NCI-H1105 treated with DMSO at 0.1 percent for 48 hours (cell line): ENCODE data around the gene ERGIC2.
"Not testable (repeated sequence)": the region's sequence is repeated elsewhere in the genome, so short reads cannot be mapped to it uniquely, and the experiment has no call there.

Experiments
- DNase-seq: peaks from one replicate; lab custom pipeline; 2025; lab: John Stamatoyannopoulos, UW

ERGIC2 gene, protein sequence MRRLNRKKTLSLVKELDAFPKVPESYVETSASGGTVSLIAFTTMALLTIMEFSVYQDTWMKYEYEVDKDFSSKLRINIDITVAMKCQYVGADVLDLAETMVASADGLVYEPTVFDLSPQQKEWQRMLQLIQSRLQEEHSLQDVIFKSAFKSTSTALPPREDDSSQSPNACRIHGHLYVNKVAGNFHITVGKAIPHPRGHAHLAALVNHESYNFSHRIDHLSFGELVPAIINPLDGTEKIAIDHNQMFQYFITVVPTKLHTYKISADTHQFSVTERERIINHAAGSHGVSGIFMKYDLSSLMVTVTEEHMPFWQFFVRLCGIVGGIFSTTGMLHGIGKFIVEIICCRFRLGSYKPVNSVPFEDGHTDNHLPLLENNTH

DNA sequence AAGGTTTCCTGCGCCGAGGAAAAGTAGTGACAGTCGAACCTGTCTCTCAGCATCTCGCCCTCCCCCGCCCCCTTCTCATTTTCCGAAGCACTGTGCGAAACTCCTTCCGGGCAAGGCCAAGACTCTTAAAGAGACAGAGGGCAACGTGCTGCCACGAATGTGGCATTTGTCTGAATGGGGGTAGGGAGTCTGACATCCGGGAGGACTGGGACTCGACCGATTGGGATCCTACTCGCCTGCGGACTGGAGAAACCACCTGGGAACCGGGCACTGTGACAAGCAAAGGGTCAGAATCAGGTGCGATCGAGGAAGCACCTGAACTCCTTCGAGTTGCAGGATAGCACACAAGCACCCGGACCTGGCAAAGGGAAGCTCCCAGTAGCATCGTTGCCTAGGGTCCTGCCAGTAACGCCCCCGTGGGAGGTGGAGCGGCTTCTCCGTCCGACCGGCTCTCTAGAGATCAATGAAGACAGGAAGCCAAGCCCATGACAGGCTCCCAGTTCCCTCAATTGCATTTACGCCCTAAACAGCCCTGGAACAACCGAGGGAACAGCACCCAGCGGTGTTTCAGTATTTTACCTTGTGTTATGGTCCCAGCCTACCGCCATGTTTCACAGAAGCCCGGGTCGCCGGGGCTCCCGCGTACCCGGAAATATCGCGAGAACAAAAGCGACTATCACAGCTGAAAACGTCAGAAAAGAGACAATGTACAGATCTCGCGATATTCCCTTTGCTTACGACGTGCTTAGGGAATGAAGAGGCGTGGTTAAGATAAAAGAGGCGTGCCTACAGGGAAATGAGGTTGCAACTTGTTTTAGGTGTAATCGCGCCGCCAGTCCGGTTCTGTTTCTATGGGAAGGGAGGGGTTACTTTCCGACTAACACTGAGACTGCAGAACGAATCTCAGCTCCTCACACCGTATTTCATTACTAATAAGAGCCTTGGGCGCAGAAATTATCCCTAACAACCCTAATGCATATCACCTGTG lies at the start of gene ERGIC2:
ERGIC2 (minus strand) TSS at position 637 of the 988 bp plus-strand sequence. CDS start 9,539 bp downstream, outside the sequence.
- DNase-seq: peak; percentile 100

DNA sequence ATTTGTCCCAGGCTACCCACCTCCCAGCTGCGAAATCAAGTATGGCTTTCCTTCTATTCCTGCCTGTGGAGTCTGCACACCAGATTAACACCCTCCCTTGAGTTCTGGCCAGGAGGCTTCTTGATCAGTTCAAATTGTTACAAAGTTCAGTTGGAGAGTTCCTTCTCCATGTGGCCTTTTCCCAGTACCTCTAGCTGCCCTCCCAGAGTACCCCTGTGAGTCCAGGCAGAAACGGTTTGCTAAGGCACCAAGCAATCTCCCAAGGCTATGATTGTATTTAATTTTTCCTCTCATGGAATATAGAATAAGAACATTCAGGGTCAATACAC lies 49.7 kb upstream of the ERGIC2 start:
- no peak for DNase-seq

DNA sequence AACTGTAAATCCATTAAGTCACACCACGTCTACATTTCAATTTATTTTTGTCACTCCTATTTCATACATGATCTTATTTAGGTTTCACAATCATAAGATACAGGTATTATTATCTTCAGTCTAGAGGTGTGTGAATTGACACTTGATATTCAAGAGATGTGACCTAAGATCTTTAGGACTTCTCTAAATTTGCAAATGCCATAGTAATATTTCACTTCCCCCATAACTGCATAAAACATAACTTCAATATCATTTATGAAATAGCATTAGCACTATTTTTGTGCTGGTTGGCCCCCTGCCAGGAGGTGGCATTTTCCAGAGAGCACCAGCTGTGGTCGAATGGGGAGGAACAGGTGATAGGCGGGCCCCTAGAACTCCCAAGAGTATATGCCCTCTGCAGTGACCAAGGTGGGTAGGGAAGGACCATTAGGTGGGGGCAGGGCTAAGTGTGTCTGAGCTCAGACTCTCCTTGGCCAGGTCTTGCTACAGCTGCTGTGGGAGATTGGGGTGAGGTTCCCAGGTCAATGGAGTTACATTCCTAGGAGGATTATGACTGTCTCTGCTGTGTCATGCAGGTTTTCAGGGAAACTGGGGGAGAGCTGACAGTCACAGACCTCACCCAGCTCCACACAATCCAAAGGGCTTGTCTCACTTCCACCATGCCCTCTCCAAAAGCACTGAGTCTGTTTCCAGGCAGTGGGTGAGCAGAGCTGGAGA lies 49.2 kb upstream of the ERGIC2 start:
- no peak for DNase-seq

DNA sequence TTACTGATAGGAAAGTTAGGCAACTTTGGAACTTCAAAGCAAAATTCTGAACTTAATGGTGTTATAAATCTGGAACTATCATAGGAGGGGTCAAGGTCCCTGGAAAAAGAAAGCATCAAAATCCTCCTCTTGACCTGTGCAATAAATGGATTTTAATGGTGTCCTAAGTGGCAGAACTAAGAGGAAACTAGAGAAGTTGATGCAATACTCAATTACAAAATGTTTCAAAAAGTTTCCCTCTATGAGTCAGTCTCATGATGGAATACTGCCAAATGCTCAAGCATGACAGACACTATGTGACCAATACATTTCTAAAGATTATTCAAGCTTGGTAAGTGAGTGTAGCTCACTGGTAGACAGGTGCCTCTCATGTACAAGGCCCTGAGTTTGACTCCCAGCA lies 47.7 kb upstream of the ERGIC2 start:
- DNase-seq: no peak

DNA sequence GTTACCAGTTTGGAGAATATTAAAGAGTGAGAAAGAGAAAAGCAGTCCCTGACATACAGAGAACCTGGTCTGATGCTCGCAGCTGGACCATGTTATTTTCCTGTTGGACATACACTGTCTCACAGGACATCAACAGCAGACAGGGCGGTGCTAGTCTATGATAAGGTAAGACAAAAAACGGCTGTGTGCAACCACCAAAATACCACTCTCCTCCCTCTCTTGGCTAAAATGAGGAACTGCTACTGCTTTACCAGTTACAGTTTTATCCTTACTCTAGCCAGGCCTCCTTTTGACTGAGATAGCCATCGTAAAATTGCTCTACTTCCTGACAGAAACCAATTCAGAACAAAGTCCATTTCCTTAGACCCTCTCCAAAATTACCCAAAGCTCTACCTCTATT lies 47.0 kb upstream of the ERGIC2 start:
- no peak for DNase-seq

DNA sequence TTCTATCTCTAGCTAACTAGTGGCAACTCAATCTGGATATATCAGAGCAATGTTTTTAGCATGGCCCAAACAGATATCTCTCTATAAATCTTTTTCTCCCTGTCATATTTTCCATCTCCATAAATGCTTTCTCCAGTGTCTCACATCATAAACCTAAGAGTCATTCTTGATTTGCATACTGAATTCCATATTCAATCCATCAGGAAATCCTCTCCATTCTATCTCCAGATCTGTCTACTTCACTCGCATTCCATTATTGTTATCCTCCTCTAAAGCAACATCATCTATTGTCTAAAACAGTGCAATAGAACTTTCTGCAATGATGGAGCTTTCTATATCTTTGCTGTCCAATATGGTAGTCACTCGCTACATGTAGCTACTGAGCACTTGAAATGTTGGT lies 45.5 kb upstream of the ERGIC2 start:
- no peak for DNase-seq

DNA sequence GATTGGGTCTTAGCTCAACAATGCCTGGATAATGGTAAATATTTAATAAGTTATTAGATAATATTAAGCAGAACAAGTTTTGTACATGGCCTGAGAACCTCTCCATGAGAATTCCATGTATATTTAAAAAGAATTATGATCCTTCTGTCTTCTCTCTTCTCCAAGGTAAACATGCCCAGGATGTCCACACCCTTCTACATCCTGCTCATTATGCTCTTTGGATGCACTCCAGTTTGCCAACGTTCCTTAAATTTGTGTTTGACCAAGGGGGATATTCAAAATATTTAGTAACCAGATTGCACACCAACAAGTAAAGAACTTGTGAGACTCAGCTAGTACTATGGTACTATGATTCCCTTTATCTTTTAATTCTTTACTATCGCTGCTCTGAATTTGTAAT lies 44.8 kb upstream of the ERGIC2 start:
- no peak for DNase-seq

DNA sequence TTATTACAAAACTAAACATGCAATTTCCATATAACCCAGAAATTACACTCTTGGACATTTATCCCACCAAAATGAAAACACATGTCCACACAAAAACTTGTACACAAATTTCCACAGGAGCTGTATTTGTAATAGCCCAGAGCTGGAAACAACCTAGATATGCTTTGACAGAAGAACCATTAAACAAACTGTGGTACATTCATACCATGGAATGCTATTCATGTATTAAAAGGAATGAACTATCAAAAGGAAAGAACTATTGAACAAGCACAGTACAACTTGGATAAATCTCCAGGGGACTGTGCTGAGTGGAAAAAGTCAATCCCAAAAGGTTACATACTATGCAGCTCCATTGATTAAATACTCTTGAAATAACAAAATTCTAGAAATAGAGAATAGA lies 35.8 kb upstream of the ERGIC2 start:
- DNase-seq: no peak

DNA sequence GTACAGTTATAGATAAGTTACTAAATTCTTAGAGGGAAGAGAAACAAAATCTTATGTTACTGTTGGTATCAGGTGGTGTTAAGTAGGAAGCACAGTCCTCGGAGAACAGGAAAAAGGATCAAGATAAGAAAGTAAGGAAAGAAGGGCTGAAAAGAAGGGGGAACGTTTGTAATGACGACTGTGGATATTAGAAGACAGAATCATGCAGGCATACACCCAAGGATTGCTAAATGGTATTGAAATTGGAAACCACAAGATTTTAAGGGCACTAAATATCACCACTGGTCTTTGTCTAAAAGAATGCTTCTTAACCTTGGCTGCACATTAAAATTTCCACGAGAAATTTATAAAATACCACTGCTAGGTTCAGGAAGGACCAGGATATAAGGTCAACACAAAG lies 34.1 kb upstream of the ERGIC2 start:
- no peak for DNase-seq

DNA sequence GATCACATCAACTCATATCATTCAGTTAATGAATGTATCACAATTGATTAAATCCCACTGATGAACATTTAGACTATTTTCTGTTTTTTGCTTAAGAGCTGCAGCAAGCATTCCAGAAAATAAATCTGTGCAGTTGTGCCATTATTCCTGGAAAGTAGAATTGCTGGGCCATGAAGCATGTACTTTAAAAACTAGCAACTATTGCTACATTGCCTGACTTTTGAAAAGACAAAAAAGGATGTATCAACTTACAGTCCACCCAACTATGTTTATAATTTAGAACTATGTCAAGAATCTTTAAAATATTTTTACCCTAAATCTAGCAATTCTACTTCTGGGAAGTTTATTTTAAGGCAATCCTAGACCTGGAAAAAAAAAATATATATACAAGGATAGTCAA lies 33.4 kb upstream of the ERGIC2 start:
- no peak for DNase-seq

DNA sequence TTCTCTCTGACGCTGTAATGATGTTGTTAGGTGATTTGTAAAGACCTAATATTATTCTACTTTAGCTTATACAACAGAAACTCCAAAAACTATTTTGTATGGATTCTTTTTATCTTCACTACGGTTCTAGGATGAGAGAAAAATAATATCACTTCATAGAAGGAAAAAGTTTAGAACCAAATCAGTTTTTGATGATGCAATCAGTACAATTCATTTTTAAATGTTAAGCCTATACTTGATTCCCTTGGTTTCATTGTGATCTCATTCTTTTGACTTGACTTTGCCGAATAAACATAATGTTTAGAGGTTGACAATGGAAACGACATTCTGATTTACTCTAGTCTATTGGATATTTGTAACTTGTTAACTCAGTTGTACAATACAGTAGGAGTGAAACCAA lies 24.6 kb upstream of the ERGIC2 start:
- DNase-seq: no peak

DNA sequence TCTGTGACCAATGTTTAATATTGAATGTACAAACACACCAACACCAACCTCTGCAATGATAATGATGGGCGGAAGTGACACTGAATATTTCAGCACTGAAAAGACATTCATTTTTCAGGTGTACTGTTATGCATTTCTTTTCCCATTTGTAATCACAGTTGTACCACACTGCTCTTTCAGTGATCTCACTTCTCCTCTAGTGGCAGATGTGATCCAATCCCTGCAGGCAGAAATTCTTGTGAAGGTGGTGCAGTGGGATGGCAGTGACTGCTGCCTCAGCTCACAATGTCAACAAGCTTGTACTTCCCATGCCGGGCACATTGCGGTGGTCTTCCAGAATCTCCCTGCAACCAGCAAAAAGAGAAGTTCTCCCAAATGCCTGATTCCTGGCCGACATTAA lies 23.0 kb upstream of the ERGIC2 start:
- DNase-seq: no peak

DNA sequence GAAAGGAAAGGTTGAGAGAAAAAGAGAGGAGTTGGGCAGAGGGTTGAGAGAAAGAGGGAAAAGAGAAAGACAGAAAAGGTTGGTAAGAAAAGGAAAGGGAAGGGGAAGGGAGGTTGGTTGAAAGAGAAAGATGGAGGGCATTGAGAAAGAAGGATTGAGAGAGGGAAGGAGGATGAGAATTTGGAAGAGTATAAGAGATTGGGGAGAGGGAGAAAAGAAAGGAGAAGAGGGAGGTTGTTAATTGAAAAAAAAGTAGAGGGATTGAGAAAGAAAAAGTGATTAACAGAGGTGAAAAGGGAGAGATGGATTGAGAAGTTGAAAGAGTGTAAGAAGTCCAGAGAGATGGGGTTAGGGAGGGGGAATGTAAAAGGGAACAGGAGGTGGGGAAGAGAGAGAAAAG lies 21.5 kb upstream of the ERGIC2 start:
- DNase-seq: no peak

DNA sequence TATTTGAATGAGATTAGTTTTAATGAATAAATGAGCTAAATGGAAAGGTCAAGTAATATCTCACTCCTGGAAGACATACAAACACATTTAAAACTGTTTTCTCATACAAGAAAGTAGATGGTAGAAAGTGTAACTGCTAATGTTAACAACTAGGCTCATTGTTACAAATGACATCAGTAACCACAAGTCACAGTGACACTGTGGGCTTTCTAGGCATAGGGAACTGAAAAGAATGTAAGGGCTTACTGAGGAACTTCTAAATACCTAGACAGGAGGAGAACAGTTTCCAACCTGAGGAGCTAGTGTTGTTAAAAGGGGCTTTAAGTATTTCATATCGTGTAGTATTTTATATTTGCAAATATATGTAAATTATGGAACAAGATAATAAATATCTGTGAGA lies 17.5 kb upstream of the ERGIC2 start:
- DNase-seq: no peak

DNA sequence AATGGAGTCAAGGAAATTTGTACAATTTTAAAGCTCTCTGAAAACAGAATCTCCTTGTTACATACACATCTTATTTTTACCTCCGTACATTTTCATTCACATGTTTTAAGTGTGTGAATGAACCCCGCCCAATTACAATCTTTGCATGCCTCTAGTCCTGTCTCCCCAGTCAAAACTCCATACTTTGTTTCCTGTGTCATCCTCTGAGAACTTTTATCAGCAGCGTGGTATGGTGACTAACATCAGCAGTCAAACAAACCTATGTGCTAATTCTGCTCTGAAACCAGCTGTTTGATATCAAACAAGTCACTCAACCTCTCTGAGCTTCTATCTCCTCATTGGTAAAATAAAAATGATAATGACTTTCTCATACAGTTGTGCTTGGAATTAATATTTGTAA lies 15.8 kb upstream of the ERGIC2 start:
- DNase-seq: no peak

DNA sequence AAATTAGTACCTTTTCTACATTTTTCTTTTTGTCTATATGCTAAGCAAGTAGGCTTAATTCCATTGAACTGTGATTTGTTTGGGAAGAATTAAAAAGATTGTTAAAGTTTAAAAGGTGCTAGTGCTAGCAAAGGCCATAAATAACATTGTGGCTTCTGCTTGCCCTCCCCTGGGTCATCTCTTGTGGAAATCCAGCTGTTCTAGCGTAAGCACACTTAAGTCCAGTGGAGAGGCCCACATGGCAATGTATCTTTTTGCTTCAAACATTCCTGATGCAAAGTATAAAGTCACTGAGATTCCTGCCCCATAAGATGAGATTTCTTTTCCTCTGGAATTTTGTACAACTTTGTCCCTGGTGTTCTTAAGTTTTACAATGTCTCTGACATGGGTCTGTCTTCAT lies 14.4 kb upstream of the ERGIC2 start:
- no peak for DNase-seq

DNA sequence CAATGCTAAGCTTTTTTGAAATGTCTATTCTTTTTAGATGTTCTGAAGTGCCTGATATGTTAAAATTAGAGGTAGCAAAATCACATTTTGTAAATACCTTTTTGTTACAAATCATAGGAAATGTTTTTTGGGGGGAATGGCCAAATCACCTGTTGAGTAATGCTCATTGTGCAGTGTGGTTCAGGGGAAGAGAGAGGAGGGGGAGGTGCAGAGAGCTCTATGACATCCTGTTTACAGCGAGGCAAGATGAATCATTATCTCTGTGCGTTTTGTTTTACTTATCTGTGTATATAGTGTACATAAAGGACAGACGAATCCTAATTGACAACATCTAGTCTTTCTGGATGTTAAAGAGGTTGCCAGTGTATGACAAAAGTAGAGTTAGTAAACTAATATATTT lies 9.4 kb upstream of the ERGIC2 start:
- not testable (repeated sequence) for DNase-seq

DNA sequence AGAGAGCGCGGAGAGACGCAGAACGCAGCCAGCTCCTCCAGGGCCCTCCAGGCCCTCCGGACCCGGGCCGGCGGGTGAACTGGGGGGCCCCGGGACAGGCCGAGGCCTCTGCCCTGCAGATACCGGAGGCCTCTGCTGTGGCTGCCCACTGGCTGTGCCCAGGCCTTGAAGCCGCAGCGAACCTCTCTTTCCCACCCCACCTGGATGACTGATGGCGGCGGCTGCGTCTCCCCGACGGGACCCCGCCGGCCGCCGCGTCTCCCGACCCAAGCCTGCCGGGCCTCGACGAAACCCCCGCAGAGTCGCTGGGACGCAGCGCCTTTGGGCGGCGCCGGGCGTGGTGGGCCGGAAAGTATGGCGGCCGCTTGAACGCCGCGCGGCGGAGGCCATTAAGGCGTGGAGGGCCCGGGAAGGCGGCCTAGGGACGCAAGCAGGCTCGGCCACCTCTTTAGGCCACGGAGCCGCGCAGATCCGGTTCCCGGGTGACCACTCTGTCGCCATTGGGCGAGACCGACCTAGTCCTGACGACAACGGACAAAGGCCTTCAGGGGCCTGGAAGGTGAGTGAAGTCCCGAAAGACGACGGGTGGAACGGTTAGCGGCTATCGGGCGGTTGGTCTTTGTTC lies 8.4 kb upstream of the ERGIC2 start:
- no peak for DNase-seq

DNA sequence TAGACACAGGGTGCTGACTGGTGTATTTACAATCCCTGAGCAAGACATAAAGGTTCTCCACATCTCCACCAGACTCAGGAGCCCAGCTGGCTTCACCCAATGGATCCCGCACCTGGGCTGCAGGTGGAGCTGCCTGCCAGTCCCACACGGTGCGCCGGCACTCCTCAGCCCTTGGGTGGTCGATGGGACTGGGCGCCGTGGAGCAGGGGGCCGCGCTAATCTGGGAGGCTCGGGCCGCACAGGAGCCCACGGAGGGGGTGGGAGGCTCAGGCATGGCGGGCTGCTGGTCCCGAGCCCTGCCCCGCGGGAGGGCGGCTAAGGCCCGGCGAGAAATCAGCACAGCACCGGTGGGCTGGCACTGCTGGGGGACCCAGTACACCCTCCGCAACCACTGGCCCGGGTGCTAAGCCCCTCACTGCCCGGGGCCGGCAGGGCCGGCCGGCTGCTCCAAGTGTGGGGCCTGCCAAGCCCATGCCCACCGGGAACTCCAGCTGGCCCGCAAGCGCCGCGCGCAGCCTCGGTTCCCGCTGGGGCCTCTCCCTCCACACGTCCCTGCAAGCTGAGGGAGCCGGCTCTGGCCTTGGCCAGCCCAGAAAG lies 5.2 kb upstream of the ERGIC2 start:
- DNase-seq: not testable (repeated sequence)

DNA sequence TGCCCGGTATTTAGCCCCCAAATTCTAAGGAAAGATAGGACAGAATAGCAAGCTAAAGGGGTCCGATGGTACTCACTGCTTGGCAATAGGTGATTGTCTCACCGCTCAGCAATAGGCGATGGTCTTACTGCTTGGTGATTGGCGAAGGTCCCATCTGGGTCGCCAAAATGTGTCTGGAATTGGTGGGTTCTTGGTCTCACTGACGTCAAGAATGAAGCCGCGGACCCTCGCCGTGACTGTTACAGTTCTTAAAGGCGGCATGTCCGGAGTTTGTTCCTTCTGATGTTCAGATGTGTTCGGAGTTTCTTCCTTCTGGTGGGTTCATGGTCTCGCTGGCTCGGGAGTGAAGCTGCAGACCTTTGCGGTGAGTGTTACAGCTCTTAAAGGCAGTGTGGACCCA lies 4.2 kb upstream of the ERGIC2 start:
- not testable (repeated sequence) for DNase-seq

DNA sequence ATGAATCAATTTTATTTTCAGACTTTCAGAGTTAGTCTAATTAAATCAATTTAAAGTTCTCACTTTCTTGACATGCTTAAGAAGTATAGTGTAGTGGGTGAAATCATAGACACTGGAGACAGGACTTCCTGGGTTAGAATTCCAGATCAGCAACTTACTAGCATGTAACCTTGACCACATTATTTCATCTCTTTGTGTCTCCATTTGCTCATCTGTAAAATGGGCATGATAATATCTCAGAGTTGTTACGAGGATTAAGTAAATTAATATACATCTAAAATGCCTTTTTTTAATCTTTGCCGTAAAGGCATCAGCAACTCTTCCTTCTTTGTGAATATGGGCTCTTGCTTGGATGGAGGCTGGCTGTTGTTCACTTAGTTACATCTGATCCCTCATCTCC lies 1.3 kb upstream of the ERGIC2 start:
- DNase-seq: no peak

DNA sequence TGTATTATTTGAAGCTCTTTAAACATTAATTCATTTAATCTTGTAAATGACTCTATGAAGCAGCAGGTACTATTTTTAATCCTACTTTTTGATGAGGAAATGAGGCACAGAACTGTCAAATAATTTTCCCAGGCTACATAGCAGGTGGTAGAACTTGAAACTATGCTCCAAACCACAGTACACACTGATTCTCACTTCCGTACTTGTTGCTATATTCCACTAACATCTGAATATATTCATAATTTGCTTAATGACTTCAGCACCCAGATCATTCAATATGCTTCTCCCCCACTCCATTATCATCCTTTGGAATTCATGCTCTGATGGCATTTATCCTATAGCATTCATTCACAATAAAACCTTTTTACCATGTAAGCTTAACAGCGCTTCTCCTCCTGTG lies 4.9 kb downstream of the ERGIC2 start:
- no peak for DNase-seq
